Measurements from ENCODE around the gene PKLR. TPM values are rescaled to one million over a fixed set of nuclear protein-coding genes. Genes with fewer than 3 reads are reported as not detected.
"Not testable (repeated sequence)": the region's sequence is repeated elsewhere in the genome, so short reads cannot be mapped to it uniquely, and the experiment has no call there.

PKLR gene
- polyA plus RNA-seq (ENCODE audit: insufficient read length in 4 of 4), result 10 to 100 TPM in 1 of 4 donors, 1 to 10 TPM in 3; 6.3 to 11.7 (median 8.5) TPM

DNA sequence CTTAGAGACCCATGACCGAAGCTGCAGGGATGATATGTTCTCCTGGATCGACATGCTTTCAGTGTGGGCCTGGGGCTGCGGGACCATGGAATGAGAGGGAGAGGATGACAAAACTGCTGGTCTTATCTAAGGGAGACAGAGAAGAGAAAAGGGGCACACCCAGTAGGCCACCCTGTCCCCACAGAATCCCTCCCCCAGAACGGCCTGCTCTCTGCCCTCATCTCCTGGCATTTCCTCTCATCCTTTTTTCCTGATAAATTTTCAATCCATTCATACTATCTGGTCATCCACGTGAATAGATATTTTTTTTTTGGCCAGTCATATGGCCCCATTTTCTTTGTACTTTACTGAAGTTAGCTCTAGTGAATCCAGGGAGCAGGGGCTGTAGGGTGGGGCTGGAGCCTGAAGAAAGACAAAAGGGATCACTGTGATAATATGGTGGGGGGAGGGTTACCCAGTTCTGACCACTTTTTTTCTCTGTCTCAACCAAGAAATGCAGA is at the start of gene PKLR:
PKLR (minus strand) TSS at position 97 of the 500 bp plus-strand sequence; CDS start at position 54, 43 bp downstream.
- no peak for DNase-seq (ENCODE audit: low read depth in 4 of 4, low spot score in 3 of 4)

DNA sequence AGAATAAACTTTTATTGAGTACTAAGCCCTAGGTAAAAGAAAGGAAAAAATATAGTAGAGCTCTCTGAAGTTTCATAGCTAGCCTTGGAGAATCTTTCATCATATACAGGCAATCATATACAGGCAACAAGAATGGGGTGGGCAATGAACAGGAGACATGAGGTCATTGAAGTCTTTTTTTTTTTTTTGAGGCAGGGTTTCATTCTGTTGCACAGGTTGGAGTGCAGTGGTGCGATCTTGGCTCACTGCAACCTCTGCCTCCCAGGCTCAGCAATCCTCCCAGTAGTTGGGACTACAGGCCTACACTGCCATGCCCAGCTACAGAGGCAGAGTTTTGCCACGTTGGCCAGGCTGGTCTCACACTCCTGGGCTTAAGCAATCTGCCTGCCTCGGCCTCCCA is 41.6 kb upstream of the PKLR start:
- DNase-seq (ENCODE audit: low read depth in 4 of 4, low spot score in 3 of 4), result no peak

DNA sequence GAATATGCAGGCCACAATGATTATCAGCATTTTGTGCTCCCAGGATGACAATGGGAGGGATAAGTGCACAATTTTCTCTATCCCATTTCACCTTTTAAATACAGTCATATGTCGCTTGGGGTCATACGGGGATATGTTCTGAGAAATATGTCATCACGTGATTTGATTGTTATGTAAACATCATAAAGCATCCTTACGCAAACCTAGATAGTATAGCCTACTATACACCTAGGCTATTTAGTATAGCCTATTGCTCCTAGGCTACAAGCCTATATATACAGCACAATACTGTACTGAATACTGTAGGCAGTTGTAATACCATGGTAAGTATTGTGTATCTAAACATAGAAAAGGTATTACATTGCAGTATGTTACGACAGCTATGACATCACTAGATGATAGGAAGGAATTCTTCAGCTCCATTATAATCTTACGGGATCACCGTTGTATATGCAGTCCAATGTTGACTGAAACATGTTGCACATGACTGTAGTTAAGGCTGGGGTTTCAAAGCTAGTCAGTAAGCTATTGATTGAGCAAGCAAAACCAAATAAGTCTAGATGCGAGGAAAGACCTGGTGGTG is 38.4 kb upstream of the PKLR start:
- no peak for DNase-seq (ENCODE audit: low read depth in 4 of 4, low spot score in 3 of 4)

DNA sequence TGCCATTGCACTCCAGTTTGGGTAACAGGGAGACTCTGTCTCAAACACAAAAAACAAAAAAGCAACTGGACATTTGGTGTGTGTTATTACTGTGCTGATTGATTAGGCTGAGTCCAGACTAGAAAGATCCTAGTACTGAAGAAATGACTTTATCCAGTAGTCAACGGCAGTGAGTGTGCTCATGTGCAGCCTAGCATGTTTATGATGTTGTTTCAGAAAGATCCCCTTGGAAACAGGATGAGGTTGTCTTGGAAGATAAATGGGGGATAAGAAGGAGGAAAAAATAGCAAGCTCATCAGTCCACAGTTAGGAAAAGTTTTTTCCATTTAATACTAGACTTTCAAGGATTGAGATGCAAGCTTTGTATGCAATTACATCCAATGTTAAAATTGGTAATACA is 33.7 kb upstream of the PKLR start:
- no peak for DNase-seq (ENCODE audit: low read depth in 4 of 4, low spot score in 3 of 4)

DNA sequence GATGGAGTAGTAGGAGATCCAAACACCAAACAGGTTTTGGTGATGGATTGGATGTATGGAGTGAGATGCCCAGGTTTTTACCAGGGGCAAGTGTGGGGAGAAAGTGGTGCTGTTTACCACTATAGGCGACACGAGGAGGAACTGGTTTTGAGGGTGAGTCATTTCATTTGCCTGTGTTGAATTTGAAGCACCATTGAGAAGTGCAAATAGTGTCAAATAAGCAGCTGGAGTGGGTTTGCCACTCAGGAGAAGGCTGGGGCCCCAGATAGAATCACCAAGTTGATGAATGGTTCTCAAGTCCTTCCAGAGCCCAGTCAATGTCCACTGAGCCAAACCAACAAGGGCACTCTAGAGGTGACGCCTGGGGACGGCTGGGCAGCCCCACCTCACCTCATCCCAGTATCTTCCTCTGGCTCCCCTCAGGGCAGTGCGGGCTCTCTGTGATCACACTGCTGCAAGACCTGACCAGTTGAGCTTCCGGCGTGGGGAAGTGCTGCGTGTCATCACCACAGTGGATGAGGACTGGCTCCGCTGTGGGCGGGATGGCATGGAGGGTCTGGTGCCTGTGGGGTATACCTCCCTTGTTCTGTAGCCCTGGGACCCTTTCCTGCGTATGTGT is 28.9 kb upstream of the PKLR start:
- DNase-seq (ENCODE audit: low read depth in 4 of 4, low spot score in 3 of 4), result no peak

DNA sequence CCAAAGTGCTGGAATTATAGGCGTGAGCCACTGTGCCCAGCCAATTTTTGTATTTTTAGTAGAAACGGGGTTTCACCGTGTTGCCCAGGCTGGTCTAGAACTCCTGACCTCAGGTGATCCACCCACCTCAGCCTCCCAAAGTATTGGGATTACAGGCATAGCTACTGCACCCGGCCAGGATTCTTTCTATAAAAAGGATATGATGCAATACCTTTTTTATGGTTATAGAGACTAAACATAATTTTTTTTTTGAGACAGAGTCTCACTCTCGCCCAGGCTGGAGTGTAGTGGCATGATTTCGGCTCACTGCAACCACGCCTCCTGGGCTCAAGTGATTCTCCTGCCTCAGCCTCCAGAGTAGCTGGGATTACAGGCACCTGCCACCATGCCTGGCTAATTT is 27.6 kb upstream of the PKLR start:
- DNase-seq (ENCODE audit: low read depth in 4 of 4, low spot score in 3 of 4), result not testable (repeated sequence)

DNA sequence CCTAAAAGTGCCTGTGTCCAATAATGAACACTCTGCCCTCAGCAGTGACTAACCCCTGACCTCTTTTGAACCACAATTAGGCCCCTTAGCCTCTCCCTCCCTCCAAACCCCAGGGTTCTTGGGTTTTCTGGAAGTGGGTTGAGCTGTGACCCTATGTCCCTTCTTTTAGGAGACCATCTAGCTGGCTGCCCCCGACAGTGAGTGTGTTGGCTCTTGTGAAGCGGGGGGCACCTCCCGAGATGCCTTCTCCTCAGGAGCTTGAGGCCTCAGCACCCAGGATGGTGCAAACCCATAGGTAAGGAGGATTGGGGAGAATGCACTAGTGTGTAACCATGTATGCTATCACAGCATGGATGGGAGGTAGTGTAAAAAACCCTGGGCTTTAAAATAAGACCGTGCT is 26.7 kb upstream of the PKLR start:
- no peak for DNase-seq (ENCODE audit: low read depth in 4 of 4, low spot score in 3 of 4)

DNA sequence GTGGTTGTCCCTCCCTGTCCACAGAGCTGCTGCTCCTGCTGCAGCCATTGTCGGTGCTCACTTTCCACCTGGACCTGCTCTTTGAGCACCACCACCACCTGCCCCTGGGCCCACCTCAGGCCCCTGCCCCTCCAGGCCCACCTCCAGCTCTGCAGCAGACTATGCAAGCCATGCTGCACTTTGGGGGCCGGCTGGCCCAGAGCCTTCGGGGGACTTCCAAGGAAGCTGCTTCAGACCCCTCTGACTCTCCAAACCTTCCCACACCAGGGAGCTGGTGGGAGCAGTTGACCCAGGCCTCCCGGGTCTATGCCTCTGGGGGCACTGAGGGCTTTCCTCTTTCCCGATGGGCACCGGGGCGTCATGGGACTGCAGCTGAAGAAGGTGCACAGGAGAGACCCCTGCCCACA is 25.4 kb upstream of the PKLR start:
- DNase-seq (ENCODE audit: low read depth in 4 of 4, low spot score in 3 of 4), result no peak

DNA sequence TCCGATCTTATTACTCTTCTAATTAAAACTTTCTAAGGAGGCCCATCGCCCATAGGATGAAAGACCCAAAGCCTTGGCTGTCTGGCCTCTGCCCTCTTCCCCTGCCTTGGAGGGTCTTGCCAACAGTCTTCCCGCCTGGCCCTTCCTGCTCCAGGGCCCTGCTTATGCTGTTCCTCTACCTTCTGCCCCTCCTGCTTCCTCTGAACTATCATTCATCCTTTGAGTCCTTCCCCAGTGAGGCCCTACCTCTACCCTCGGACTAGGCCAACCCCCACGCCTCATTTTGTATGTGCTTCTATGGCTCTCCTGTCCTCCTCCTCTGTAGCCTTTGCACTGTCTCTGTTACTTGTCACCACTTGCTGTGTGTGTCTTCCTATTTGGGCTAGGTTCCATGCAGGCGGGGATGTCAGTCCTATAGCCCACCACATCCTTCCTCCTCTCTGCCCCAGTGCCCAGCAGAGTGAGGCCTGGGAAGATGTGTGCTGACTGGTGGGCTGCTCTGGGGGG is 24.8 kb upstream of the PKLR start:
- no peak for DNase-seq (ENCODE audit: low read depth in 4 of 4, low spot score in 3 of 4)

DNA sequence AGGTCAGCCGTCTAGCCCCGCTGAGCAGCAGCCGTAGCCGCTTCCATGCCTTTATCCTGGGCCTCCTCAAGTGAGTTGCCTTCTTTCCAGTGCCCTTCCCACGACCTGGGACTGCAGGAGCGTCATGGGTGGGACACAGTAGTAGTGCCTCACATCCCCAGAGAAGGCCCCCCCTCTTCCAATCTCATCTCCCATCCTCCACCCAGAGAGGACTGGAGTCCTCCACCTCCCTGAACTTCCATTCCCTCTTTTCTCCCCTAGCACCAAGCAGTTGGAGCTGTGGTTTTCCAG is 24.3 kb upstream of the PKLR start:
- DNase-seq (ENCODE audit: low read depth in 4 of 4, low spot score in 3 of 4), result no peak

DNA sequence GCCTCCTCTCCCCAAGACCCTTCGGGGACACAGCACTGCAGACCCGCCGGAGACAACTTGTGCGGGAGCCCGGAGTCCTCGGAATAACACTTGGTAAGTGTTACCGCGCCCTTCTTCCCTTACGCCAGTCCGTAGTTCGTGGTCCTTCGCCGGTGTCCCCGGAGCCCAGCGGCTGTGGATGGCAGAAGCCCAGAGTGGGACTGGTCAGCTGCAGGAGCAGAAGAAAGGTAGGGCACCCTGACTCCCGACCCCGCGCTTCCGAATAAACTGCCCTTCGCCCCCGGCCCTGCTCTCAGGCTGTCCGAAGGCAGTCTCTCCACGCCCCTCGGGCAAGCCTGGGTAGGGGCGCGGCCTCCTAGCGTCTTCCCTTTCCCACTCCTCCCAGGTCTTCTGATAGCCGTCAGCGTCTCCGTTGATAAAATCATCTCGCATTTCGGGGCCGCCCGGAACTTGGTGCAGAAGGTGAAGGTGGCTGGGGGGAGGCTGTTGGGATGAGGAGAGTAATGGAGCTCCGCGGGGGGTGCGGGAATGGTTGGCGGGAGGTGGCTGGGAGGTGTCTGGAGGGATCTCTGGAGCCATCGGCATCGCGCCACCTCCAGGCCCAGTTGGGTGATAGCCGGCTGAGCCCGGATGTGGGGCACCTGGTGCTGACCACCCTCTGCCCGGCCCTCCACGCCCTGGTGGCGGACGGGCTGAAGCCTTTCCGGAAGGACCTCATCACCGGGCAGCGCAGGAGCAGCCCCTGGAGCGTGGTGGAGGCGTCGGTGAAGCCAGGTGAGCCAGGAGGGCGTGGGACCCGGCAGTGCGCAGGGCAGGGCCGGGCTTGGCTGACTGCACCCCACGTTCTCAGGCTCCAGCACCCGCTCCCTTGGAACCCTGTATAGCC is 23.7 kb upstream of the PKLR start:
- no peak for DNase-seq (ENCODE audit: low read depth in 4 of 4, low spot score in 3 of 4)

DNA sequence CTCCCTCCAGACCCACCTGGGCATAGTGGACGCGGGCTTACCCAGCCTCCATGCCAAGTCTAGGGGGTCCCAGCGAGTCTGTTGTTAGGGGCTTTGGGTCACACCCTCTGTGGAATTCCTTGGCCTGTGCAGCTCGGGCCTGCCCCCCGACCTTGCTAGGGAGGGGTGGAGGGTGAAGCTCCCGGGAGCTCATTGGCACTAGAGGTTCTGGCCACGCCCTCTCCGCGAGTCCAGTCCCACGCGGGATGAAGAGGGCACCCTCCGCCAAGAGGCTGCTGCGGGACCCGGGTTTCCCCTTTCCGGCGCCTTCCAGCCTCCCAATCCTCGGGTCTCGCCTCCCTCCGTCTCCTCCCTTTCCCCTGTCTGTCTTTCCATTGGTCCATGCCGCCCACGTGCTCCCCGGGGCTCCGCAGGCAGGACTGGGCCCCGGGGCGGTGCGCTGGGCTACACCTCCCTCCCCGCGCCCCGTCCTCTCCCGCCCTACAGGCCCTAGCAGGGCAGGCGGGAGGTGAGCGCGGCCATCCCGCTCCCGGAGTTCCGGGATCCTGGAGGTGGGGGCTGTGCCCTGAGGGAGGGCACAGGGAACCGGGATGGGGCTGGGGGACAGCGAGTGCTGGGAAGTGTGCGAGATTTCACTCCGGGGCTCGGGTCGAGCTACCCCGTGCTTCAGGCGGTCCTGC is 22.9 kb upstream of the PKLR start:
- DNase-seq (ENCODE audit: low read depth in 4 of 4, low spot score in 3 of 4), result peak; percentile 83 to 88 (median 84)

DNA sequence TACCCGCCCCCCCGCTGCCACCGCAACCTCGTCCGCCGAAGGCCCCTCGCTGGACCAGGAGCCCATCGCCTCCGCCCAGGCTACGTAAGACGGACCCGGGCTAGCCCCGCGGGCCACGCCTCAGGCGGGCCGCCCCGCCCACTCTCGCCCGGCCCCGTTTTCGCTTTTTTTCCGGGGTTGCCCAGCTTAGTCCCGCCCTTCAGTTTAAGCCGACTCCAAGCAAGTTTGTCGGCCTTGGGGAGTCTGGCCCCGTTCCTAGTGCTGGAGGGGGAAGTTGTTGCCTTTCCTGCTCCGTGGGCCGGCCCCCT is 22.4 kb upstream of the PKLR start:
- peak in 3 of 4 donors; percentile 76 to 80 (median 77) for DNase-seq (ENCODE audit: low read depth in 4 of 4, low spot score in 3 of 4)

DNA sequence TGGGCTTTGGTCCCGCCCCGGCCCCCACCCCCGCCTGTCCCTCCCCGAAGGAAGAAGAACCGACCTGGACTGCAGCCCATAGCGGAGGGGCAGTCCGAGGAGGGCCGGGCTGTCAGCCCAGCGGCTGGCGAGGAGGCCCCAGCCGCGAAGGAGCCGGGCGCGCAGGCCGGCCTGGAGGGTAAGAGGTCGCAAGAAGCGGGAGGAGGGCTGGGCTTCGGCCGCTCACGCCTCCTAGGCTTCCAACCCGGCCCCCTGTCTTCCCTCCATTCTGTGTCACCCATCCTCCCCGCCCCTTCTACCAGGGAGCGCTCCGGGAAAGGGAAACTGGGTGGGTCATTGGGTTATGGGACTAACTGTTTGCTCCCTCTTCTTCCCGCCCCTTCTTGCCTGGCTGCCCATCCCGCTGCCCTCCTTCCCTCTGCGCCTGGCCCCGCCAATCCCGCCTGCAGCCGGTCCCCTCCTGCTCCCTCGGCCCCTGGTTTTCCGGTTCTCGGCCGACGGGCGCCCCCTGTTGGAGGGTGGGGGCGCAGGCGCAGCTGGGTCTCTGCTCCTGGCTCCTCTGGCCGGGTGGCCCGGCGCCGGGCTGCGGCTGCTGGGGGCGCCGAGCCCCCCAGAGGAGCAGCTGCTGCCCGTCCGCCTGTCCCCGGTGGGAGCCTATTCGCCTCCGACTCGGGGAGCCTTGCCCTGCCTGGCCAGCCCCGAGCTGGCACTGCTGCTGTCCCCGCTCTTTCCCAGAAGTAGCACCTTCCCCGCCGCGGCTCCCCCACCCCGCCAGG is 21.9 kb upstream of the PKLR start:
- DNase-seq (ENCODE audit: low read depth in 4 of 4, low spot score in 3 of 4), result peak; percentile 80 to 86 (median 83)

DNA sequence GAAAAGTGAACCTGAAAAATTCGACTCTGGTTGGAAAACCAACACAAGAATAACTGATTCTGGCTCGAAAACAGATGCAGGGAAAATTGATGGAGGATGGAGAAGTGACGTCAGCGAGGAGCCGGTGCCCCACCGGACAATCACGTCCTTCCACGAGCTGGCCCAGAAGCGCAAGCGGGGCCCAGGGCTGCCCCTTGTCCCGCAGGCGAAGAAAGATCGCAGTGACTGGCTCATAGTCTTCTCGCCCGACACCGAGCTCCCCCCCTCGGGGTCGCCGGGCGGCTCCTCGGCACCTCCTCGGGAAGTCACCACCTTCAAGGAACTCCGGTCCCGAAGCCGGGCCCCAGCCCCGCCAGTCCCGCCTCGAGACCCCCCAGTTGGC is 21.3 kb upstream of the PKLR start:
- DNase-seq (ENCODE audit: low read depth in 4 of 4, low spot score in 3 of 4), result no peak

DNA sequence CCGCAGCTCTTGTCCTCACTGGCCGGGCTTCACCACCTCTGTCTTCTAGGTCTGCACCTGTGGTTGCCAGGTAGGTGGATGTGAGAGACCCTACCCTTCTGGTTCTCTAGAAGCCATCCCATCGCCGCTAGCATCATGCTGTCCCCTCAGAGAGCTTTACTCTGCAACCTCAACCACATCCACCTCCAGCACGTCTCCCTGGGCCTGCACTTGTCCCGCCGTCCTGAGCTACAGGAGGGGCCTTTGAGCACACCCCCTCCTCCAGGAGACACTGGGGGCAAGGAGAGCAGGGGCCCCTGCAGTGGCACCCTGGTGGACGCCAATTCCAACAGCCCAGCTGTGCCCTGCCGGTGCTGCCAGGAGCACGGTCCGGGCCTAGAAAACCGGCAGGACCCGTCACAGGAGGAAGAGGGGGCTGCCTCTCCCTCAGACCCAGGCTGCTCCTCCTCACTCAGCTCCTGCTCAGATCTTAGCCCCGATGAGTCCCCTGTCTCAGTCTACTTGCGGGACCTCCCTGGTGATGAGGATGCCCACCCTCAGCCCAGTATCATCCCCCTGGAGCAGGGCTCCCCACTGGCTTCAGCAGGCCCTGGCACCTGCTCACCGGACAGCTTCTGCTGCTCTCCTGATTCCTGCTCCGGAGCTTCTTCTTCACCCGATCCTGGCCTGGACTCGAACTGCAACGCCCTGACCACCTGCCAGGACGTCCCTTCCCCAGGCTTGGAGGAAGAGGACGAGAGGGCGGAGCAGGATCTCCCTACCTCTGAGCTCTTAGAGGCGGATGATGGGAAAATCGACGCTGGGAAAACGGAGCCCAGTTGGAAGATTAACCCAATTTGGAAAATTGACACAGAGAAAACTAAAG is 20.6 kb upstream of the PKLR start:
- no peak for DNase-seq (ENCODE audit: low read depth in 4 of 4, low spot score in 3 of 4)

DNA sequence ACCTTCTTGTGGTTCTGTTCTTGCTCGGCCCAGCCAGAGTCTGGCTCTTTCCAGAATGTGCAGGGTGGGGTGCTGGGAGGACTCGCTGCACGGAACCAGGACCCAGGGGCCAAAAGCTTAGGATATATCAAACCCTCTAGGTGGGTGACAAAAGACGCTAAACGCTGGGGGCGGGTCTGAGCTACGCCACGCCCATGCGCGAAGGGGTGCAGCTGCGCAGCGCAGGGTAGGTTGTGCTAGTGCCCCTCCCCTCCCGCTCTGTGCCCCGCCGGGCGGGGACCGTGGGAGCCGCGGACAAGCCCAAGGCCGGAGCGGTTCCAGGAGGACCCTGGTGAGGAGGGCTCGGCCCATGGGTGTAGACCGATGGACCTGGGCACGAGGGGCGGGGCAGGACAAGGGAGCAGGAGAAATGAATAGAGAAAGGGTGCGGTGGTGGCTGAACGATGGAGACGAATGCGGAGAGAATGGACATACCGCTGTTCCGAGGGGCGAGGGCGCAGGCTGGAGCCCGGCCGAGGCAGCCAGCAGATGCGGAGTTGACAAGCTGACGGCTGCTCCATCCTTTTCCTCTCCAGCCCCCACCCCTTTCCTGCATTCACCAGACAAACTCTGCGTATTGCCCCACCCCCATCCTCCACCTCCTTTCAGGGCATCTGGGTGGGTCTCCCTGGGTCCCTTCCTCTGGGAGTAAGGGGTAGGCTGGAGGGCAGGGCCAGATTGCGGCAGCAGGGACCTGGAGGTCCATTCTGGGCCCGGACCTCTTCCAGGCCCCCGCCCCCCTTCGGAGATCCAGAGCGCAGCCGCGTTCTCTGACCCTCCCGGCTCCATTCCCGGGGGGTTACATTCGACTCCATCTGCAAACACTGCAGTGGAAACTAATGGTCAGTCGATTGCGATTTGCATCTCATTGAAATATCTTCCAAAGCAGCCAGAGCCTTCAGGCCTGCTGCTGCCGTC is 19.7 kb upstream of the PKLR start, which contains the start of gene RUSC1:
RUSC1 (plus strand) TSS at position 234 of the 957 bp plus-strand sequence. CDS start 880 bp downstream, outside the sequence.
- peak in 1 of 4 donors; percentile 68 for DNase-seq (ENCODE audit: low read depth in 4 of 4, low spot score in 3 of 4)

DNA sequence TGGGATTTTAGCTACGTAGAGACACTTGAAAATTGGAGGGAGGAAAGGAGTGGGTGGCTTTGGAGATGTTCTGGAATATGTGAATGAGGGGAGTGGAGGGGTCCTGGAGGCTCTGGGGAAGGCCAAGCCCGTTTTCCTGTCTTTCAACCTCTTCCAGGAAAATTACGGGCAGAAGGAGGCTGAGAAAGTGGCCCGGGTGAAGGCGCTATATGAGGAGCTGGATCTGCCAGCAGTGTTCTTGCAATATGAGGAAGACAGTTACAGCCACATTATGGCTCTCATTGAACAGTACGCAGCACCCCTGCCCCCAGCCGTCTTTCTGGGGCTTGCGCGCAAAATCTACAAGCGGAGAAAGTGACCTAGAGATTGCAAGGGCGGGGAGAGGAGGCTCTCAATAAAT is 19.0 kb upstream of the PKLR start:
- no peak for DNase-seq (ENCODE audit: low read depth in 4 of 4, low spot score in 3 of 4)

All from right renal pelvis (tissue), 4 donors.